Vagina (tissue), 2 donors: ENCODE measurements around the gene OR56A3.

Experiments used
- CTCF ChIP-seq, 3 experiments: fragments of 450-650 bp in 2 of 3; fragments of 200-600 bp in 1 of 3; sonication (generic) in 1 of 3; IDR thresholded peaks; one replicate each; pipeline ENCODE4 v1.5.1; 2017 to 2019; ENCODE audit warnings: antibody characterized with exemption in 3 of 3, mild to moderate bottlenecking in 2 of 3, moderate library complexity in 2 of 3
- POLR2AphosphoS5 ChIP-seq, 2 donors: sonication (generic); formaldehyde crosslinking; IDR thresholded peaks; one replicate each; pipeline ENCODE4 v1.9.0; 2017; ENCODE audit warnings: antibody characterized with exemption in 2 of 2, mild to moderate bottlenecking in 2 of 2, low read depth in 1 of 2; ENCODE audit not compliant: insufficient read depth in 1 of 2

DNA sequence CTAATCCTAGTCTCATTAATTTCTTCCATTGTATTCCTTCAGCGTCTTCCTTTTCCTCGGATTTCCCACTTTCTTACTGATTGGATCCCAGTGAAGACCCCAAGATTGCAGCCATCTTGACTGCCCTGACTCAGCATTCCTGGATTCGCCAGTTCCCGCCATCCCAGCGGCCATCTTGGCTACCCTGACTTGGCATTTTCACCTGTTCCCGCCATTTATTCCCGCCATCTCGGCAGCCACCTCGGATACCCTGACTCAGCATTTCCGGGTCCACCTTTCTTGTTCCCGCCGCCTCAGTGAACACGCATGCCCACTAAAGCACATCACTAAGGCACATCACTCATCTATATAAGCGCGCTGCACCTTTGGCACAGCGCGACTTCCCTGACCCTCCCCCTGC lies 13.8 kb upstream of the OR56A3 start:
- no peak for TF ChIP-seq CTCF (IDR thresholded peaks at IDR 0.05)
- no peak for TF ChIP-seq POLR2AphosphoS5 (IDR thresholded peaks at IDR 0.05; ENCODE audit: insufficient read depth in 1 of 2, low read depth in 1 of 2)
